ENCODE results near the gene HS3ST3A1. TPM values are rescaled to one million over a fixed set of nuclear protein-coding genes. Genes with fewer than 3 reads are reported as not detected.
A peak's percentile ranks its signal among the peaks of the same experiment; 100 is the strongest.

The HS3ST3A1 gene
- total RNA-seq, 1 donor from 2014 or later: 10.2 TPM

GRCh38 chr17:13589658-13590057, 12.1 kb downstream of the HS3ST3A1 start:
- peak overlapping the region; percentile 93 for H3K27ac Mint-ChIP-seq
- H3K36me3 Mint-ChIP-seq: peaks cover 2% of the 10 kb centered on the region
- DNase-seq (ENCODE audit: low spot score in 2 of 2, unreplicated experiment in 2 of 2): no peak
- H3K27me3 Mint-ChIP-seq (ENCODE audit: low read depth): no peaks in the 10 kb centered on the region
- no peak overlapping the region for H3K4me3 Mint-ChIP-seq
- TF ChIP-seq, protein P1, sequence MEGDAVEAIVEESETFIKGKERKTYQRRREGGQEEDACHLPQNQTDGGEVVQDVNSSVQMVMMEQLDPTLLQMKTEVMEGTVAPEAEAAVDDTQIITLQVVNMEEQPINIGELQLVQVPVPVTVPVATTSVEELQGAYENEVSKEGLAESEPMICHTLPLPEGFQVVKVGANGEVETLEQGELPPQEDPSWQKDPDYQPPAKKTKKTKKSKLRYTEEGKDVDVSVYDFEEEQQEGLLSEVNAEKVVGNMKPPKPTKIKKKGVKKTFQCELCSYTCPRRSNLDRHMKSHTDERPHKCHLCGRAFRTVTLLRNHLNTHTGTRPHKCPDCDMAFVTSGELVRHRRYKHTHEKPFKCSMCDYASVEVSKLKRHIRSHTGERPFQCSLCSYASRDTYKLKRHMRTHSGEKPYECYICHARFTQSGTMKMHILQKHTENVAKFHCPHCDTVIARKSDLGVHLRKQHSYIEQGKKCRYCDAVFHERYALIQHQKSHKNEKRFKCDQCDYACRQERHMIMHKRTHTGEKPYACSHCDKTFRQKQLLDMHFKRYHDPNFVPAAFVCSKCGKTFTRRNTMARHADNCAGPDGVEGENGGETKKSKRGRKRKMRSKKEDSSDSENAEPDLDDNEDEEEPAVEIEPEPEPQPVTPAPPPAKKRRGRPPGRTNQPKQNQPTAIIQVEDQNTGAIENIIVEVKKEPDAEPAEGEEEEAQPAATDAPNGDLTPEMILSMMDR (IDR thresholded peaks at IDR 0.05; ENCODE audit: unreplicated experiment): no peak
- H3K4me1 Mint-ChIP-seq: peaks cover 66% of the 10 kb centered on the region
- H3K9me3 Mint-ChIP-seq: peaks cover 7% of the 10 kb centered on the region

DNA sequence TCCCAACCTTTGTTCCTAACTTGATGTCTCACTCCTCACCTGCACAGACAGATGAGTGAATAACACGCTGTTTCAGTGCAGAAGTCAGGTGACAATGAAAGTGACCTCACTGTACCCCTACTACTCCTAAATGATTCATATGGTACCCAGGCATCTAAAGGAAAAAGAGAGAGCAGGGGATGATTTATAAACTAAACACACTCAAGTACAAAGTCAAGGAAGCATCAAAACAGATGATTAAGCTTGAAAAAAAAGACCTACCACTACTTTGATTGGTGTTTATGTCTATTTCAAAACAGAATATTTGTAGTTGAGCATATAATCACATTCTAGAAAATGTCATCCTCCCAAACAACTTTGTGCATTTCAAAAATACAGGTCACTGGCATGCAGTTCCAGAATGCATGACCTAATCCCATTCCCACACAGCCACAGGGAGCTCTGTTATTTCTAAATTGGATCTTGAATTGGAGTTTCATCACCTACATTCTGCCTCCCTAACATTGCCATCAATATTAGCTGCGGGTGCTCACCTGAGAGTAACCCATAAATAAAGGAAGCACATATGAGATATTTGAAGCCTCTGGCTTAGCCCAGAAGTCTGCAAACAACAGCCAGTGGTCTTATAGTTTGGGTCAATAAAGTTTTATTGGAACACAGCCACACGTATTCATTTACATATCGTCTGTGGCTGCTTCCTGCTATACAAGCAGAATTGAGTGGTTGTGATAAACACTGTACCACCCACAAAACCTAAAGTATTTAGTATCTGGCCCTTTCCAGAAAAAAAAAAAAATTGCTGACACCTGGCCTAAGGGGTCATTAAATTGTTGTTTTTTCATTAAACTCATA, 14.0 kb downstream of the HS3ST3A1 start:
- no peak overlapping the region for H3K4me3 Mint-ChIP-seq
- H3K27ac Mint-ChIP-seq: peak overlapping the region; percentile 30
- peaks cover 7% of the 10 kb centered on the region for H3K9me3 Mint-ChIP-seq

GRCh38 chr17:13584701-13585080, 17.0 kb downstream of the HS3ST3A1 start:
- peaks cover 59% of the 10 kb centered on the region for H3K4me1 Mint-ChIP-seq
- TF ChIP-seq, protein P1 (IDR thresholded peaks at IDR 0.05; ENCODE audit: unreplicated experiment): no peak
- DNase-seq (ENCODE audit: low spot score in 2 of 2, unreplicated experiment in 2 of 2): no peak

More for the DNA sequence above, 14.0 kb downstream of the HS3ST3A1 start:
- TF ChIP-seq, protein P1 (IDR thresholded peaks at IDR 0.05; ENCODE audit: unreplicated experiment): no peak
- Mint-ChIP-seq H3K27me3 (ENCODE audit: low read depth) (no peaks in the 10 kb centered on the region), H3K4me1 (peaks cover 67% of the 10 kb centered on the region), H3K36me3 (peaks cover 2% of the 10 kb centered on the region)
- no peak for DNase-seq (ENCODE audit: low spot score in 2 of 2, unreplicated experiment in 2 of 2)

GRCh38 chr17:13583996-13584700, 17.6 kb downstream of the HS3ST3A1 start:
- peaks cover 53% of the 10 kb centered on the region for H3K4me1 Mint-ChIP-seq
- H3K27me3 Mint-ChIP-seq (ENCODE audit: low read depth): no peaks in the 10 kb centered on the region
- peaks cover 2% of the 10 kb centered on the region for H3K36me3 Mint-ChIP-seq
- peak overlapping the region; percentile 96 for H3K27ac Mint-ChIP-seq
- no peak for DNase-seq (ENCODE audit: low spot score in 2 of 2, unreplicated experiment in 2 of 2)
- TF ChIP-seq, protein P1 (IDR thresholded peaks at IDR 0.05; ENCODE audit: unreplicated experiment): no peak
- no peak overlapping the region for H3K4me3 Mint-ChIP-seq
- peaks cover 7% of the 10 kb centered on the region for H3K9me3 Mint-ChIP-seq

More at GRCh38 chr17:13584701-13585080, 17.0 kb downstream of the HS3ST3A1 start:
- H3K9me3 Mint-ChIP-seq: peaks cover 7% of the 10 kb centered on the region
- H3K36me3 Mint-ChIP-seq: peaks cover 2% of the 10 kb centered on the region
- H3K27ac Mint-ChIP-seq: peak overlapping the region; percentile 96
- no peaks in the 10 kb centered on the region for H3K27me3 Mint-ChIP-seq (ENCODE audit: low read depth)
- H3K4me3 Mint-ChIP-seq: no peak overlapping the region

GRCh38 chr17:13582776-13583547, 18.8 kb downstream of the HS3ST3A1 start:
- TF ChIP-seq, protein P1 (IDR thresholded peaks at IDR 0.05; ENCODE audit: unreplicated experiment): no peak
- H3K4me3 Mint-ChIP-seq: peak overlapping the region; percentile 11
- no peak for DNase-seq (ENCODE audit: low spot score in 2 of 2, unreplicated experiment in 2 of 2)
- H3K27ac Mint-ChIP-seq: peak overlapping the region; percentile 78
- H3K27me3 Mint-ChIP-seq (ENCODE audit: low read depth): no peaks in the 10 kb centered on the region
- H3K4me1 Mint-ChIP-seq: peaks cover 47% of the 10 kb centered on the region
- H3K36me3 Mint-ChIP-seq: peaks cover 2% of the 10 kb centered on the region
- peaks cover 7% of the 10 kb centered on the region for H3K9me3 Mint-ChIP-seq

All from mesothelial cell of epicardium (in vitro differentiated cells).